CD14-positive monocyte (primary cell): ENCODE data around the gene UFSP1. TPM values are rescaled to one million over a fixed set of nuclear protein-coding genes. Genes with fewer than 3 reads are reported as not detected.

ENCODE experiments used
- DNase-seq, 3 donors: peaks; one replicate each; pipeline ENCODE4 v3.0.0-alpha.2; 2011 to 2022
- H2AFZ ChIP-seq: 2 replicates; pipeline ENCODE4 v1.6.0; 2012; ENCODE audit warnings: mild to moderate bottlenecking, low read depth, low read length, inconsistent platforms; ENCODE audit not compliant: insufficient read depth, poor library complexity, severe bottlenecking
- H3K27ac ChIP-seq, 2 donors: 1 replicate in 1 of 2; 2 replicates in 1 of 2; pipeline ENCODE4 v1.5.1; 2012 to 2013; ENCODE audit warnings: low read length in 2 of 2, control low read depth in 1 of 2, inconsistent platforms in 1 of 2, low read depth in 1 of 2, mild to moderate bottlenecking in 1 of 2
- H3K27me3 ChIP-seq, 2 donors: one replicate each; pipeline versions ENCODE4 v1.6.0 to v1.6.1; 2011 to 2013; ENCODE audit warnings: low read length in 2 of 2; ENCODE audit not compliant: control insufficient read depth in 2 of 2, insufficient read depth in 2 of 2
- H3K36me3 ChIP-seq, 2 donors: replicated peaks in 1 of 2; 1 replicate in 1 of 2; 2 replicates in 1 of 2; pipeline versions ENCODE4 v1.5.1 to v1.6.1; 2012 to 2013; ENCODE audit warnings: low read length in 2 of 2, control low read depth in 1 of 2, inconsistent platforms in 1 of 2, mild to moderate bottlenecking in 1 of 2; ENCODE audit not compliant: insufficient read depth in 2 of 2, control insufficient read depth in 1 of 2
- H3K4me1 ChIP-seq, 2 donors: 1 replicate in 1 of 2; 2 replicates in 1 of 2; pipeline versions ENCODE4 v1.5.1 to v1.6.1; 2012 to 2013; ENCODE audit warnings: low read length in 2 of 2, control low read depth in 1 of 2, inconsistent platforms in 1 of 2, mild to moderate bottlenecking in 1 of 2, moderate library complexity in 1 of 2; ENCODE audit not compliant: insufficient read depth in 2 of 2, control insufficient read depth in 1 of 2
- H3K4me2 ChIP-seq: replicated peaks from 2 replicates; pipeline ENCODE3; 2012; ENCODE audit warnings: low read length, moderate library complexity, mild to moderate bottlenecking; ENCODE audit not compliant: poor library complexity, severe bottlenecking; ENCODE audit errors: extremely low read depth
- H3K4me3 ChIP-seq, 3 experiments: fragments of 200-600 bp in 1 of 3; sonication (generic) in 1 of 3; replicated peaks in 1 of 3; 1 replicate in 2 of 3; 2 replicates in 1 of 3; pipeline ENCODE4 v1.5.1; 2011 to 2013; ENCODE audit warnings: low read length in 3 of 3, mild to moderate bottlenecking in 3 of 3, control low read depth in 2 of 3, low read depth in 2 of 3, inconsistent platforms in 1 of 3, moderate library complexity in 1 of 3
- H3K79me2 ChIP-seq: 2 replicates; pipeline ENCODE4 v1.6.0; 2012; ENCODE audit warnings: mild to moderate bottlenecking, control low read depth, inconsistent platforms, low read length, moderate library complexity; ENCODE audit not compliant: insufficient read depth
- H3K9ac ChIP-seq: 2 replicates; pipeline ENCODE4 v1.6.0; 2017; ENCODE audit warnings: low read length, mild to moderate bottlenecking; ENCODE audit not compliant: insufficient read depth, poor library complexity, severe bottlenecking
- H3K9me3 ChIP-seq, 2 donors: replicated peaks in 1 of 2; 1 replicate in 1 of 2; 2 replicates in 1 of 2; pipeline versions ENCODE4 v1.5.1 to v1.6.1; 2012 to 2013; ENCODE audit warnings: low read length in 2 of 2, control low read depth in 1 of 2; ENCODE audit not compliant: control insufficient read depth in 1 of 2, insufficient read depth in 1 of 2
- H4K20me1 ChIP-seq: 2 replicates; pipeline ENCODE4 v1.6.0; 2012; ENCODE audit warnings: mild to moderate bottlenecking, low read length, control low read depth, moderate library complexity; ENCODE audit not compliant: insufficient read depth
- H3K27ac Mint-ChIP-seq, 7 donors: one replicate each; pipeline ENCODE4 v1.8.0; 2020; ENCODE audit warnings: mild to moderate bottlenecking in 7 of 7, mixed read lengths in 7 of 7, moderate library complexity in 6 of 7, inconsistent platforms in 2 of 7
- H3K27me3 Mint-ChIP-seq, 3 donors: one replicate each; pipeline ENCODE4 v1.8.0; 2021 to 2022; ENCODE audit warnings: low read depth in 3 of 3, mild to moderate bottlenecking in 3 of 3, mixed read lengths in 3 of 3, moderate library complexity in 3 of 3, inconsistent platforms in 1 of 3
- H3K36me3 Mint-ChIP-seq, 2 donors: one replicate each; pipeline ENCODE4 v1.8.0; 2020; ENCODE audit warnings: mixed read lengths in 2 of 2, inconsistent platforms in 1 of 2, mild to moderate bottlenecking in 1 of 2
- H3K4me1 Mint-ChIP-seq: one replicate; pipeline ENCODE4 v1.8.0; 2020; ENCODE audit warnings: mild to moderate bottlenecking, mixed read lengths
- H3K4me3 Mint-ChIP-seq, 2 donors: one replicate each; pipeline ENCODE4 v1.8.0; 2020; ENCODE audit warnings: mild to moderate bottlenecking in 2 of 2, mixed read lengths in 2 of 2, moderate library complexity in 1 of 2
- H3K9me3 Mint-ChIP-seq, 7 donors: one replicate each; pipeline ENCODE4 v1.8.0; 2020 to 2022; ENCODE audit warnings: mixed read lengths in 7 of 7, mild to moderate bottlenecking in 6 of 7, moderate library complexity in 6 of 7, inconsistent platforms in 2 of 7
- WGBS: methylation state at CpG from one replicate; pipeline ENCODE4 v1.1.5; 2013; ENCODE audit warnings: missing lambda C conversion rate; ENCODE audit not compliant: insufficient coverage; 5-methylcytosine and 5-hydroxymethylcytosine counted together
- intact Hi-C, 2 donors: fragments of 100-400 bp; cut with micrococcal nuclease; formaldehyde crosslinking; loops; one replicate each; pipeline versions ENCODE4 v1.15.0 to v1.15.1; 2023
- polyA plus RNA-seq, 3 donors: library from polyadenylated mRNA; depleted of rRNA in 1 of 3; unstranded in 2 of 3; stranded (reverse) in 1 of 3; fragments of 300-500 nt in 2 of 3; fragments of >200 nt in 1 of 3; fragmentation: Illumina TruSeq in 2 of 3; gene quantifications; 1 replicate in 2 of 3; 2 replicates in 1 of 3; pipeline ENCODE4 v1.2.3, GENCODE V29; 2012 to 2021
- TF ChIP-seq, protein P1 (sequence below): fragments of 200-600 bp; IDR thresholded peaks from one replicate; pipeline ENCODE4 v1.8.0; 2022; ENCODE audit warnings: antibody characterized with exemption, mild to moderate bottlenecking

UFSP1 gene
- polyA plus RNA-seq, 3 donors, result 0.57 to 0.76 (median 0.57) TPM

DNA sequence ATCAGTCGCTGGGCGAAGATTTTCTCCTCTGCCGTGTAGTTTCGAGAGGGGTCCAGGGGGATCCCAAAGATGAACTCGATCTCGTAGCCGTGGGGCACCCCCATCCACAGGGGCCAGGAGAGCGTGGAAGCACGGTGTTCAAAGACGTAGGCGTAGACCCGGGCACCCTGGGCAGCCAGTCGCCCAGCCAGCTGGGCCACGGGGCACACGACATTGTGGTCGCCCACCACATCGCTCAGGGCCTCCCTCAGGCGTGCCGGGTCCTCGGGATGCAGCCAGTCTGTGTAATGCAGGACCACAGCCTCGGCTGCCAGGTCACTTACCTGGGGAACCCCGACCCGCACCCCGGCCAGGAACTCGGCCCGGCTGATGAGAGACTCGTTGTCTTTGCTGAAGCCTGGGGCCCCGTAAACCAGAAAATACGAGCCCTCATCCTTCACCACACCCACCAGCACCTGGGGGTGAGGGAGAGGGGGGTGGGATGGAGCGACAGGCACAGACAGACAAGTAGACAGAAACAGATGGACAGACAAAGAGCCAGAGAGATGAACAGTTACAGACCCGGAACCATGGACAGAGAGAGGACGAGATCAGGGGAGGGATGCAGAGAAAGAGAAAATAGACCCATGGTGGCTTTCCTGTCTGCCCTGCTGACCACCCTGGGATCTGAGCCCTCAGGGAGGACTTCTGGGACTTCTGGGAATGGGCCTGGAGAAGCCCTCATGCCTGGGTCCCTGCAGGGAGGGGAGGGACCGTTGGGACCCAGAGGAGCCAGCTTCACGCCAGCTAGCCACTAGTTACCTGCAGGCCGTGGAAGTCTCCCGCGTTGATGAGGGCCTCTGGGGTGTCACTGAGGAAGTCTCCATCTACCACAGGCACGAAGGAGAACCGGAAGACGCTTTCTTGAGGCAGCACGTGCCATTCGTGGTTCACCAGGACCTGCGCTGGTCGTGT, 3.1 kb upstream of the UFSP1 start:
- H3K9ac ChIP-seq, result no peak overlapping the region
- peaks cover 0 to 13% of the 10 kb centered on the region in 2 donors for H3K9me3 ChIP-seq
- peaks cover 28 to 68% of the 10 kb centered on the region in 2 donors for H3K27me3 ChIP-seq
- 89% methylated on average over 37 of the region's 44 CpGs for WGBS
- Mint-ChIP-seq H3K4me1 (peaks cover 38% of the 10 kb centered on the region), H3K36me3 (peaks cover 18 to 27% of the 10 kb centered on the region in 2 donors), H3K9me3 (peaks cover 0 to 21% (median 15%) of the 10 kb centered on the region in 7 donors), H3K4me3 (peak overlapping the region; percentile 20 to 96), H3K27ac (peak overlapping the region in 2 of 7 donors; percentile 5 to 33), H3K27me3 (peaks cover 48 to 75% (median 61%) of the 10 kb centered on the region in 3 donors)
- H3K4me1 ChIP-seq, result peaks cover 46 to 55% of the 10 kb centered on the region in 2 donors
- intact Hi-C loops, result no loop called here
- H3K4me2 ChIP-seq, result no peak overlapping the region
- peaks cover 12% of the 10 kb centered on the region for H3K79me2 ChIP-seq
- H2AFZ ChIP-seq, result no peak overlapping the region
- H4K20me1 ChIP-seq, result peaks cover 9% of the 10 kb centered on the region
- H3K27ac ChIP-seq, result no peak overlapping the region
- TF ChIP-seq, protein P1, sequence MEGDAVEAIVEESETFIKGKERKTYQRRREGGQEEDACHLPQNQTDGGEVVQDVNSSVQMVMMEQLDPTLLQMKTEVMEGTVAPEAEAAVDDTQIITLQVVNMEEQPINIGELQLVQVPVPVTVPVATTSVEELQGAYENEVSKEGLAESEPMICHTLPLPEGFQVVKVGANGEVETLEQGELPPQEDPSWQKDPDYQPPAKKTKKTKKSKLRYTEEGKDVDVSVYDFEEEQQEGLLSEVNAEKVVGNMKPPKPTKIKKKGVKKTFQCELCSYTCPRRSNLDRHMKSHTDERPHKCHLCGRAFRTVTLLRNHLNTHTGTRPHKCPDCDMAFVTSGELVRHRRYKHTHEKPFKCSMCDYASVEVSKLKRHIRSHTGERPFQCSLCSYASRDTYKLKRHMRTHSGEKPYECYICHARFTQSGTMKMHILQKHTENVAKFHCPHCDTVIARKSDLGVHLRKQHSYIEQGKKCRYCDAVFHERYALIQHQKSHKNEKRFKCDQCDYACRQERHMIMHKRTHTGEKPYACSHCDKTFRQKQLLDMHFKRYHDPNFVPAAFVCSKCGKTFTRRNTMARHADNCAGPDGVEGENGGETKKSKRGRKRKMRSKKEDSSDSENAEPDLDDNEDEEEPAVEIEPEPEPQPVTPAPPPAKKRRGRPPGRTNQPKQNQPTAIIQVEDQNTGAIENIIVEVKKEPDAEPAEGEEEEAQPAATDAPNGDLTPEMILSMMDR, result no peak
- DNase-seq, result no peak
- peaks cover 0 to 8% of the 10 kb centered on the region in 2 donors for H3K36me3 ChIP-seq
- H3K4me3 ChIP-seq, result no peak overlapping the region

DNA sequence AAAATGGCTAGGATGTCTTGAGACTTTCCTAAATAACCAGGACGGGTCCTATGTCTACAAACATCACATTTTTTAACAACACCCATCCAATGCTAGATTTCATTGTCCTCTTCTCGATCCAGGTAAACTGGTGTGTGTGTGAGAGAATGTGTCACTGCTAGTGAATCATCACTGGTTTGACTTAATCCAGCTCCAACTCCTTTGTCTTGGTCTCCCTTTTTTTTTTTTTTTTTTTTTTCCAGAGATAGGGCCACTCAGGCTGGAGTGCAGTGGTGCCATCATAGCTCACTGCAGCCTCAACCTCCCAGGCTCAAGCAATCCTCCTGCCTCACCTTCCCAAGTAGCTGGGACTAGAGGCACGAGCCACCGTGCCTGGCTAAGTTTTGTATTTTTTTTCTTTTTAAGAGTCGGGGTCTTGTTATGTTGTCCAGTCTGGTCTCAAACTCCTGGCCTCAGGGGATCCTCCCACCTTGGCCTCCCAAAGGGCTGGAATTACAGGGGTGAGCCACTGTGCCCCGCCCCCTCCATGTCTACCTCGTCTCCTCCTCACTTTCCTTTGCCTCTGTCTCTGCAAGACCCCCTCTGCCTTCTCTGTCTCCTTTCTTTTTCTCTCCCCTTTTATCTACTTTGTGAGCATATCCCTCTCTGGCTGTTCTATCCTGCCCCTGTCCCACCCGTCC, 2.2 kb upstream of the UFSP1 start:
- Mint-ChIP-seq H3K27ac (peak overlapping the region in 1 of 7 donors; percentile 50), H3K9me3 (peaks cover 0 to 19% (median 15%) of the 10 kb centered on the region in 7 donors)

More for the DNA sequence above, 2.2 kb upstream of the UFSP1 start:
- peaks cover 12% of the 10 kb centered on the region for H3K79me2 ChIP-seq
- TF ChIP-seq, protein P1, result no peak
- no peak overlapping the region for H2AFZ ChIP-seq
- no peak overlapping the region for H3K4me3 ChIP-seq
- H3K4me3 Mint-ChIP-seq, result peak overlapping the region in 1 of 2 donors; percentile 96
- H3K27me3 Mint-ChIP-seq, result peaks cover 43 to 68% (median 58%) of the 10 kb centered on the region in 3 donors
- H3K27me3 ChIP-seq, result peaks cover 28 to 62% of the 10 kb centered on the region in 2 donors
- H3K27ac ChIP-seq, result no peak overlapping the region
- no peak overlapping the region for H3K4me2 ChIP-seq
- H3K36me3 Mint-ChIP-seq, result peaks cover 27 to 36% of the 10 kb centered on the region in 2 donors
- peaks cover 3 to 9% of the 10 kb centered on the region in 2 donors for H3K36me3 ChIP-seq
- peaks cover 12% of the 10 kb centered on the region for H4K20me1 ChIP-seq
- 97% methylated on average over 4 of the region's 8 CpGs for WGBS
- no peak for DNase-seq
- no peak overlapping the region for H3K9ac ChIP-seq
- H3K9me3 ChIP-seq, result peaks cover 0 to 13% of the 10 kb centered on the region in 2 donors
- peaks cover 45% of the 10 kb centered on the region for H3K4me1 Mint-ChIP-seq
- H3K4me1 ChIP-seq, result peaks cover 55 to 63% of the 10 kb centered on the region in 2 donors
- intact Hi-C loops, result no loop called here
